ENCODE data around the gene CSH2.
"Not testable (repeated sequence)": the region's sequence is repeated elsewhere in the genome, so short reads cannot be mapped to it uniquely, and the experiment has no call there.

CSH2 gene

GRCh38 chr17:63894821-63895220, 21.3 kb upstream of the CSH2 start:
- DNase-seq = not testable (repeated sequence)

- DNase-seq = not testable (repeated sequence)
Measured at GRCh38 chr17:63894021-63894420, 20.5 kb upstream of the CSH2 start.

GRCh38 chr17:63892316-63893037, 19.0 kb upstream of the CSH2 start:
- DNase-seq = not testable (repeated sequence)

- DNase-seq = not testable (repeated sequence)
Measured at GRCh38 chr17:63889026-63889848, 15.8 kb upstream of the CSH2 start.

GRCh38 chr17:63885119-63885518, 11.6 kb upstream of the CSH2 start:
- not testable (repeated sequence) for DNase-seq

- DNase-seq = not testable (repeated sequence)
Measured at GRCh38 chr17:63882626-63883126, 9.2 kb upstream of the CSH2 start.

- DNase-seq = peak; percentile 51
Measured at GRCh38 chr17:63881935-63882601, 8.6 kb upstream of the CSH2 start, which contains the start of gene GH2. Gene GH2, minus strand, starts transcription at chr17:63881944. Its CDS starts 143 bp downstream, at chr17:63881801.

- DNase-seq = not testable (repeated sequence)
Measured at GRCh38 chr17:63881337-63881736, 7.9 kb upstream of the CSH2 start.

- DNase-seq = no peak
Measured at GRCh38 chr17:63880706-63881105, 7.2 kb upstream of the CSH2 start.

GRCh38 chr17:63878413-63878812, 4.9 kb upstream of the CSH2 start:
- DNase-seq = not testable (repeated sequence)

- DNase-seq = not testable (repeated sequence)
Measured at GRCh38 chr17:63874693-63875092, 1.2 kb upstream of the CSH2 start.

- not testable (repeated sequence) for DNase-seq
Measured at GRCh38 chr17:63874061-63874626, 667 bp upstream of the CSH2 start.

GRCh38 chr17:63871646-63872365, 1.7 kb downstream of the CSH2 start:
- DNase-seq = not testable (repeated sequence)

GRCh38 chr17:63870292-63870665, 3.2 kb downstream of the CSH2 start:
- not testable (repeated sequence) for DNase-seq

- DNase-seq = not testable (repeated sequence)
Measured at GRCh38 chr17:63869491-63870291, 3.8 kb downstream of the CSH2 start.

- not testable (repeated sequence) for DNase-seq
Measured at GRCh38 chr17:63866625-63867024, 6.9 kb downstream of the CSH2 start.

GRCh38 chr17:63859257-63859656, 14.2 kb downstream of the CSH2 start:
- DNase-seq = no peak

GRCh38 chr17:63856425-63856824, 17.1 kb downstream of the CSH2 start:
- not testable (repeated sequence) for DNase-seq

GRCh38 chr17:63855185-63855584, 18.3 kb downstream of the CSH2 start:
- DNase-seq = no peak

- DNase-seq = no peak
Measured at GRCh38 chr17:63854709-63855108, 18.8 kb downstream of the CSH2 start.

- no peak for DNase-seq
Measured at GRCh38 chr17:63853260-63853659, 20.2 kb downstream of the CSH2 start.
